GM19238 (cell line): ENCODE data around the gene NRXN3.
"Not testable (repeated sequence)": the region's sequence is repeated elsewhere in the genome, so short reads cannot be mapped to it uniquely, and the experiment has no call there.

ENCODE experiments used
- DNase-seq: peaks from one replicate; pipeline ENCODE4 v3.0.0; 2011; ENCODE audit warnings: low spot score; ENCODE audit not compliant: insufficient read length

Gene NRXN3

GRCh38 chr14:78986989-78987388 lies 816.8 kb downstream of the NRXN3 start:
- no peak for DNase-seq

- no peak for DNase-seq
Measured at GRCh38 chr14:78989221-78989620, 819.0 kb downstream of the NRXN3 start.

- DNase-seq = no peak
Measured at GRCh38 chr14:78992867-78993266, 822.7 kb downstream of the NRXN3 start.

GRCh38 chr14:78997811-78998210 lies 827.6 kb downstream of the NRXN3 start:
- no peak for DNase-seq

- DNase-seq = no peak
Measured at GRCh38 chr14:79009286-79009685, 839.1 kb downstream of the NRXN3 start.

- no peak for DNase-seq
Measured at GRCh38 chr14:79011091-79011919, 841.1 kb downstream of the NRXN3 start.

GRCh38 chr14:79011920-79012204 lies 841.7 kb downstream of the NRXN3 start:
- DNase-seq = no peak

- no peak for DNase-seq
Measured at GRCh38 chr14:79016828-79017505, 846.8 kb downstream of the NRXN3 start.

GRCh38 chr14:79017561-79017960 lies 847.4 kb downstream of the NRXN3 start:
- no peak for DNase-seq

GRCh38 chr14:79018836-79019235 lies 848.7 kb downstream of the NRXN3 start:
- DNase-seq = no peak

GRCh38 chr14:79019898-79020297 lies 849.7 kb downstream of the NRXN3 start:
- DNase-seq = not testable (repeated sequence)

- no peak for DNase-seq
Measured at GRCh38 chr14:79021766-79022165, 851.6 kb downstream of the NRXN3 start.

GRCh38 chr14:79027138-79027537 lies 857.0 kb downstream of the NRXN3 start:
- DNase-seq = no peak

- no peak for DNase-seq
Measured at GRCh38 chr14:79028281-79028680, 858.1 kb downstream of the NRXN3 start.

GRCh38 chr14:79036441-79036840 lies 866.3 kb downstream of the NRXN3 start:
- DNase-seq = no peak

- DNase-seq = no peak
Measured at GRCh38 chr14:79037106-79037505, 866.9 kb downstream of the NRXN3 start.

GRCh38 chr14:79037593-79037992 lies 867.4 kb downstream of the NRXN3 start:
- DNase-seq = no peak

GRCh38 chr14:79040790-79041189 lies 870.6 kb downstream of the NRXN3 start:
- DNase-seq = no peak

- no peak for DNase-seq
Measured at GRCh38 chr14:79043194-79043889, 873.2 kb downstream of the NRXN3 start.

GRCh38 chr14:79044894-79045624 lies 874.9 kb downstream of the NRXN3 start:
- no peak for DNase-seq

- DNase-seq = no peak
Measured at GRCh38 chr14:79050787-79051727, 880.9 kb downstream of the NRXN3 start.
